Measurements from ENCODE around the gene ZNF615.
"Not testable (repeated sequence)": the region's sequence is repeated elsewhere in the genome, so short reads cannot be mapped to it uniquely, and the experiment has no call there.

Gene ZNF615

GRCh38 chr19:52007806-52008557, at the start of gene ZNF615:
Gene ZNF615, minus strand, starts transcription at chr19:52008211. Its CDS starts 4,500 bp downstream, at chr19:52003711.
- peak; percentile 95 for DNase-seq

- not testable (repeated sequence) for DNase-seq
Observed at GRCh38 chr19:52056480-52056879, 48.5 kb upstream of the ZNF615 start.

- not testable (repeated sequence) for DNase-seq
Observed at GRCh38 chr19:52051736-52052135, 43.7 kb upstream of the ZNF615 start.

- DNase-seq, result peak; percentile 98
Observed at GRCh38 chr19:52048555-52049501, 40.8 kb upstream of the ZNF615 start, which contains the start of gene ZNF432. Gene ZNF432, minus strand, starts transcription at chr19:52048838. Its CDS starts 1,970 bp downstream, at chr19:52046868.

GRCh38 chr19:52039169-52039568, 31.2 kb upstream of the ZNF615 start:
- no peak for DNase-seq

- no peak for DNase-seq
Observed at GRCh38 chr19:52034051-52034728, 26.2 kb upstream of the ZNF615 start.

GRCh38 chr19:52028780-52029123, 20.7 kb upstream of the ZNF615 start:
- DNase-seq, result no peak

GRCh38 chr19:52028027-52028779, 20.2 kb upstream of the ZNF615 start, which contains the start of gene ZNF614:
Gene ZNF614, minus strand, starts transcription at chr19:52028379. Its CDS starts 2,634 bp downstream, at chr19:52025745.
- peak; percentile 95 for DNase-seq

GRCh38 chr19:52026255-52026990, 18.4 kb upstream of the ZNF615 start:
- not testable (repeated sequence) for DNase-seq

- DNase-seq, result not testable (repeated sequence)
Observed at GRCh38 chr19:52024478-52024877, 16.5 kb upstream of the ZNF615 start.

- no peak for DNase-seq
Observed at GRCh38 chr19:52022193-52022592, 14.2 kb upstream of the ZNF615 start.

GRCh38 chr19:52020506-52020905, 12.5 kb upstream of the ZNF615 start:
- DNase-seq, result no peak

GRCh38 chr19:52010674-52011073, 2.7 kb upstream of the ZNF615 start:
- no peak for DNase-seq

GRCh38 chr19:52007451-52007805, 583 bp downstream of the ZNF615 start:
- no peak for DNase-seq

GRCh38 chr19:51994048-51994644, 13.9 kb downstream of the ZNF615 start:
- no peak for DNase-seq

- DNase-seq, result no peak
Observed at GRCh38 chr19:51993422-51993821, 14.6 kb downstream of the ZNF615 start.

- peak; percentile 90 for DNase-seq
Observed at GRCh38 chr19:51986309-51987291, 21.4 kb downstream of the ZNF615 start, which contains the start of gene ZNF350. Gene ZNF350, minus strand, starts transcription at chr19:51986840. Its CDS starts 12,480 bp downstream, at chr19:51974360.

GRCh38 chr19:51983361-51983760, 24.6 kb downstream of the ZNF615 start:
- no peak for DNase-seq

- not testable (repeated sequence) for DNase-seq
Observed at GRCh38 chr19:51980926-51981325, 27.1 kb downstream of the ZNF615 start.

Data from right forelimb (tissue), 1 donor.